ENCODE data around the gene PITPNM1.

The PITPNM1 gene

DNA sequence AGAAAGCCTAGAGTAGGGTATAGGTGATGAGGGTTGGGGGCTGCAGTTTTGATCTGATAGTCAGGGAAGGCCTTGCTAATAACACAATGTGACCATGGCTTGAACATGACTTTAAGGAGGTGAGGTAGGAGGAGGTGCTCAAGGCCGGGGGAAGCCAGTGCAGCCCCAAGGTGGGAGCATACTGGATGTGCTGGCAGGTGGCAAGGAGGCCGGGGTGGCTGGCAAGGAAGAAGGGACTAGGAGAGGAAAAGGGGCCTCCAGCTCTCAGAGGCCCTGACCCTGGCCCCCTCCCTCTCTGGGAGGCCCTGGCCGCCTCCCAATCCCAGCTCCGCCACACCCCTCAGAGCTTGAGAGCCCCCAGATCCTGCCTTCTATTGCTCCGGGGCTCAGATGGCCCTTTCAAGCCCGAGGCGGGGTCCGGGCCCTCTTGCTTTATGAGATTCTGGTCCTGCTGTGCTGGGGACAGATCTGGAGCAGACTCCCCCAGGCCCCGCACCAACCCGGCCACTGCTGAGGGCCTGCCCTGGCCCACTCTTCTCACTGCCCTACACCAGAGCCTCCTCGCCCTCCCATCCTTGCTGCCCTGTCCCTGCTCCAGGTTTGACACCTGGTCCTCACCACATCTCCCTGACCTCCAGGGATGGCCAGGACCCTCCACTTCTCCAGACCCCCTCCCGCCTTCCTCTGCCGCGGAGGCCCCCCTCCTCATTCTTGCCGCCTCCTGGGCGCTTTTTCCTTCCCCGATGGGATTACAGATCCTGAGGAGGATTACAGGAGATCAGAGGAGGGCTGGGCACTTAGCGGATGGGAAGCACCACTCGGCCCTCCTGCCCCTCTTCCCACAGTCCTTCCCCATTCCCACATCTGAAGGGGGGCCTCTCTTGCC lies 1.8 kb downstream of the PITPNM1 start:
- DNase-seq (ENCODE audit: low spot score), result no peak

DNA sequence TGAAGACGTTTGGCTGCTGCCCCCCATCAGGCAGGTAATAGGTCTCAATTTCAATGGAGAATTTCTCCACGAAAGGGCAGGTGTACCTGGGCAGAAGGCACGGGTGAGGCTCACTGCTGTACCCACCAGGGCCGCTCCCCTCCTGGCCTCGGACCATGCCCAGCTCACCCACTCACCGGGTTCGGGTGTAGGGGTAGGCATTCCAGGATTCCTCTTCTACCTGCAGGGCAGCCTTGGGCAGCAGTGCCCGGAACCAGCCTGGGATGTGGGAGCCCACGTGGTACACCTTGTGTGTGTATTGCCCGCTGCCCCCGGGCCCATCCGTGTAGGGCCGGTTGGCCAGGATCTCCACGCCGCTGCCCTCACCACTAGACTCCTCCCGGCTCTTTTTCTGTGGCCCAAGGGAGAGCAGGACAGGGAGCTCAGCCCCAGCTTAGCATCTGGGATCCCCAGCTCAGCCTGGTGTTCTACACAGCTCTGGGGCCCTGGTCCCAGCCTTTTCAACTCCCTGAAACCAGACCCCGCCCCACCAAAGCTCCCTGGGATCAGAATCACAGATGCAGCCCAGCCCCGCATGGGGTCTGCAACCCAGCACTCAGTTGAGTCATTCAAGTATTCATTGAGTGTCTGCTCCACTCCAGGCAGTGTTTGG lies 2.7 kb downstream of the PITPNM1 start:
- no peak for DNase-seq (ENCODE audit: low spot score)

DNA sequence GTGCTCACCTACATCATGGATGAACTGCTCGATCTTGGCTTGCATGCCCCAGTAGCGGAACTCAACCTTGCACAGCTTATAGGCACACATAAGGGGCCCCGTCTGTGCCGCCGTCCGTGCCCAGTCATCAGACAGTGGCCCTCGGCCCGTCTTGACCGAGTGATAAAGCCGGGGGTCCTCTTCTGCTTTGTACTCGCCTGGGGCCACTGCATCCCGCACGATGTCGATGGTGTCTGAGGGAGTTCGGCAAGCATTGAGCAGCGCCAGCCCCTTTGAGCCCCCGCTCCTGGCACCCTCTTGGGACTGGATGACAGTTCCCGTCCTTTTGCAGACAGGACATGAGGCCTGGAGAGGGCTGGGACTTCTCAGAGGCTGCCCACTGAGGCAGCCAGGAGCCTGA lies 3.3 kb downstream of the PITPNM1 start:
- no peak for DNase-seq (ENCODE audit: low spot score)

DNA sequence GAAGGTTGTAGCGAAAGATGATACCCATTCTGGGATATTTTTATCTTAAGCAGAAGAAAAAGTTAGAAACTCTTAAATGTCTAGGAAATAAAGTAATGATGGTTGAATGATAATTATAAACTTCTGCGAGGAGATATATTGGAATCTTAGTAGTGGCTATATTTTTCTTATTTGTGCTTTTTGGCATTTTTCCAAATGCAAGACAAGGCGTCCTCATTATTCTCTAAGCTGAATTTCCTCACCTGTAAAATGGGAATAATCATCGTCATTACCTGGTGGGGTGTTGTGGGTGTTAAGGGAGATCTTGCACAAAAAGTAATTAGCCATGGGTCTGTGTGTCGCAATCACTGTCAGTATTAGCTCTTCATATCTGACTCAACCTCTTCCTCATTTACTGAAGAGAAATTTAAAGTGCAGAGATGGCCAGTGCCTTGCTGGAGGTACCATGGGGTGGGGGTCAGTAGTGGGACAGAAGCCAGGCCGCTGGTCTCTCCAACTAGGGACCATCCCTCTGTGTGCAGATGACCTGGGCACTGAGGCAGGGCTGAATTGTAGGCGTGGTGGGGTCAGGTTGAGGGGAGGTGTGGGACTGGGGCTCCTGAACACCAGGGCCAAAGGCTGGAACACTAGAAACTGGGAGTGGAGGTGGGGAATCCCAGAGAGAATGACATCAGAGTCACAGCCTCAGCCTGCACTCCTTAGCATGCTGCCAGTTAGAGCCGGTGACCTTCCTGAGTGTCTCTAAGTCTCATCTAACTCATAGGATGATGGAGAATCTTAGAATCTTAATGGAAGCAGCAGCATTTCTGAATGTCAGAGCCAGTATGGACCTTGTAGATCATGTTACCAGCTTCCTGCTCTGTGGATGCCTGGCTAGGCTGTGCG lies 4.1 kb downstream of the PITPNM1 start:
- no peak for DNase-seq (ENCODE audit: low spot score)

DNA sequence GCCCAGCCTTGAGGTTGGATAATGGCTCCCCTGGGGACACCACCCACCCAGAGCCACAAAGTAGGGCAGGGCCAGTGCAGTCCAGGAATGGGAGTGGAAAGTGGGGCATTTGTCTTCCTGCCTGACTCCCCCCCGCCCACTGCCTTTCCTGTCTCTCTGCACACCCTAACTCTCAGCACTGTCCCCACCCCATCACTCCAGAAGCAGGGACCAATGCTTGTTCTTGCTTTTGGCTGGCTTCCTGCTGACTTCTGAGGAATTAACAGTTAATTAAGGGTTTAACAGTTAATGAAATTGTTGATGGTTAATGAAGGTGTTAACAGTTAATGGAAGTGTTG lies 4.7 kb downstream of the PITPNM1 start:
- DNase-seq (ENCODE audit: low spot score), result no peak

DNA sequence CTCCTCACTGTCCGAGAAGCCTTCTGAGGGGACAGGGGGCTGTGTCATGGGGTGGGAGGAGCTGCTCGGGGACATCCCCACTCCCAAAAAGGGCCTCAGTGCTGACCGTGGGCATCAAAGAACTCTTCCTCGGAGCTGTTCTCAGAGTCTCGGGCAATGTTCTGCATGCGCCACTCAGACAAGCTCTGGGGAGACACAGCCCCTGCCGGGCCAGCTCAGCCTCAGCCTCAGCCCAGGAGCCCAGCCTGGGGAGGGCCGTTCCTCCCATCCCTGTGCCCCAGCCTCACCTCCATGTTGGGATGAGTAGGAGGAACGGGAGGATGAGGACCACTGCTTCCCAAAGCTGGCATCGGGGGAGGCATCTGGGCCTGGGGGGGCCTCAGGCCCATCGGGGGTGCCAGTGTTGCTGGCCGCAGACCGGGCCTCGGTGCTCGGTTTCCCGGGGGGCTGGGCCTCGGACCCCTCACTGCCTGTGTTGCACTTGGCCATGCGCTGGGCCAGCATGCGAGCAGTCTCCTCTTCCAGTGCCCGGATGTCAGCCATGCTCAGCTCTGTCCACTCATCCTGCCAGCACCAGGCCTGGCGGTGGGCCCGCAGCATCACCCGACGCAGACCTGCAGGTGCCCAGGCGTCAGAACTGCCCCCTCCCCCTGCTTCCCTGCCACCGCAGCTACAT lies 5.2 kb downstream of the PITPNM1 start:
- no peak for DNase-seq (ENCODE audit: low spot score)

DNA sequence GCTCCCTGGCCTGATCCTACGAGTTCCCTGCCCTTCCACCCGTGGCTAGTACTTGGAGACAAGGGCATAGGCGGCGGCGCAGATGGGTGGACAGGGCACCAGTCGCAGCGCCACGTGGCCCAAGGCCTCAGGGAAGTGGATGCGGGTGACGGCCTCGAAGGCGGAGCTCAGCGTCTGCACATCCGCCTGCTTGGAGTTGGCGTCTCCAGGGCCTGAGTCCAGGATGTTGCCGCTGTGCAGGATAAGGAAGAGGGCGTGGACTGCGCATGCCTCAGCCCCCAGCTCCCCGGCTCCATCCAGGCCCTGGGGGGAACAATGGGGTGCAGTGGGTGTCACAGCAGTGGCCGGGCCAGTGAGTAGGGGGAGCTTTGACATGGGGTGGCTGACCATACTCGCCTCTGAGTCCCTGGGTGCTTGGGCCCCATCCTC lies 6.6 kb downstream of the PITPNM1 start:
- no peak for DNase-seq (ENCODE audit: low spot score)

DNA sequence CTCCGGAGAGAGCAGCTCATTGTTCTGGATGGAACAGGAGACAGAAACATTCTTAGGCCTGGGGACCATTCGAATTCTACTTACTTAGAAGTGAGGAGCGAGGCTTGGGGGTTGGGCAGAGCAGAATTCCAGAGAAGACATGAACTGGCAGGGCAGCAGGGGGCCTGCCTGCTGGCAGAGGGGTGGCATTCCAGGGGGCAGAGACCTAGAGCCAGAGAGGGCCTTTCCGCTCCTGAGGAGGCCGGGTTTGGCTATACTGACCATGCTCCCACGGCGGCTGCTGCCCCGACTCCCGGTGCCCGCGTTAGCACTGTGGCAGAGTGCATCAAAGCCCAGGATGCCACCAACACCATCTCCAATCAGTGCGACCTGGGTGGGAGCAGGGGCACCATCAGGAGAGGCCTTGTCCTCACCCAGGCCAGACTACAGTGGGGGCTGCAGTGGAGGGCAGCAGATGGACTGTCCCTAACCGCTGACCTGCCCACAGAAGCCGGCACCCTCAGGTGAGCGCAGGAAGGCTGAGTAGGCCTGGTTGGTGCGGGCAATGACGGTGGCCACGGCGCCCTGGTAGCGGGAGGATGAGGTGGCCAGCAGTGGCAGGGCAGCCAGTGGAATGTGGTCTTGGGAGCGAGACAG lies 7.4 kb downstream of the PITPNM1 start:
- no peak for DNase-seq (ENCODE audit: low spot score)

DNA sequence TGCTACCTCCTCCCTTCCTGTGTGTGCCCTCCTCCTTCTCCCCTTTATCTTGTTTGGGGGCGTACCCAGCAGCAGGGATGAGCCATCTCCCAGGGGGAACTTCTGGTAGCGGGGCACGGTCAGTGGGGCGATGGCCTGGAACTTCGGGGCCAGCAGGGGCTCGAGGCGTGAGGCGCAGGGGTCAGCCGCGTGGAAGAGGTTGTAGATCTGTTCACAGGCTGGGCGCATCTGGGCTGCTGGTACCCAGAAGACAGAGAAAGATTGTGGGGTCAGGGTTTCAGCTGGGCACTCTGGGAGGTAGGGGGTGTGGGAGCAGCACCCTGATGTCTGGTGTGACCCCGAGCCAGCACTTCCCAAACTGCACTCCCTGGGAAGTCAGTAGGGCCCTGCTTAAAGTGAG lies 9.1 kb downstream of the PITPNM1 start:
- no peak for DNase-seq (ENCODE audit: low spot score)

DNA sequence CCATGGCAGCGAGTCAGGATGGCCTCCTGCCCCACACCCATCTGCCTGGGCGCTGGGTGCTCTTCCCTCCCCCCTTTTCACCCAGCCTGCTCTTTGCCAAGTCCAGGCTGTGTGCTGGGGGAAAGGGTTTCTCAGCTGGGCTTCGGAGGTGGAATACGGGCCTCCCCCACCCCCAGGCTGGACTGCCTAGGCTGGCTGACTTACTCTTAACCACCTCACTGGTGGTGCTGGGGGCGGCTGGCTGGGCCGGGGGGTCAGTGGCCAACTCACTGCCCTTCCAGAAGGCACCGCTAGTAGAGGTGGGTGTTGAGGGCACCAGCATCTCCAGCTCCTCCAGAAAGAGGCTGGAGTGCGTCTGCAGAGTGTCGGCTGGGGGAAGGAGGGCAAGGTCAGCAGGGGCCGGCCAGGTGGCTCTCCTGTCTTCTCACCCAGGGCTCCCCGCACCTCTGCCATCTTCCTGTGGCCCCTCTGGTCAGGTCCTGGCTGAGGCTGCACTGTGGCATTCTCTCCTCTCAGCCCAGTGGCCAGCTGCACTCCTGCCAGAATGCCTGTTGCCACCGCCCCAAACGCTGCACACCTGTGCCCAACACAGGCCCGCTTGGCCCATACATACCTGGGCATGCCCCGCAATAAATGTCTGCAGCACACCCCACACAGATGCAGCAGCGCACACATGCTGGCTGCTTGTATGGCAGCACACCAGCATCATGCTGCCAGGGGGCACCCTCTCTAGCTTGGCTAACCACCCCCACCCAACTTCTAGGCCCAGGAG lies 9.7 kb downstream of the PITPNM1 start:
- no peak for DNase-seq (ENCODE audit: low spot score)

DNA sequence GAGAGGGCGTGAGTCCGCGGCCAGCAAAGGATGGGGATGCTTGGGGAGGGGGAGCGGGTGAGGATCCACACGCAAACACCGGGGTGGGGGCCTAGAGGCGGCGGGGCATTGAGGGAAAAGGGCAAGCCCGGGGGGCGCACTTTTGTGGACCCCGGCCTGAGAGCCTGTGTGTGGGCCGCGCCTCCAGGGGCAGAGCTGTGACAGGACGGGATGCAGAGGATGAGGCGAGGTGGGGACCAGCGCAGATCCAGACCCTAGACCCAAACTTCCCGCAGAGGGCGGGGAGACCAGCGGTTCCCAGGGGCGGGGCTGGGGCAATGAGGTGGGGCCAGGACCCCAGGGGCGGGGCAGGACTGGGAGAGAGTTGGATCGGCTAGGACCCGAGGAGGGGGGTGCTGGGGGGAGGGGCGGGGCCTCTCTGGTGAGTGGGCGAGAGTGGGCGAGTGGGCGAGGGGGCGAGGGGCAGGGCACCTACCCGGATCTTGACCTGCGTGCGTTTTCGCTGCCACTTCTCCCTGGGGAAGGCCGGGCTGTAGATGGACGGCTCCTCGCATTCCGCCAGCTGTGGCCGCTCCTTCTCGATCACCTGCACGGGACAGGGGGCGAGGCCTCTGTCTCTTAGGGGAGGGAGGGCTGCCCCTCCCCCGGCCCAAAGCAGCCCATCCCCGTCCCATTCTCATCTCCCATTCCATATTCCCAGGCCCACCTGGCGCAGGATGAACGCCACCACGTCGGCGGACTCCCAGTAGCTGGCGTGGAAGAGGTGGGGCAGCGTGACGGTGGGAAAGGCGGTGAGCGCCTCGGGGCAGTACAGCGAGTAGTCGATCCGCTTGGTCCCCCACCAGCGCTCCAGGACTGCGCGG lies 10.6 kb downstream of the PITPNM1 start:
- DNase-seq (ENCODE audit: low spot score), result no peak

DNA sequence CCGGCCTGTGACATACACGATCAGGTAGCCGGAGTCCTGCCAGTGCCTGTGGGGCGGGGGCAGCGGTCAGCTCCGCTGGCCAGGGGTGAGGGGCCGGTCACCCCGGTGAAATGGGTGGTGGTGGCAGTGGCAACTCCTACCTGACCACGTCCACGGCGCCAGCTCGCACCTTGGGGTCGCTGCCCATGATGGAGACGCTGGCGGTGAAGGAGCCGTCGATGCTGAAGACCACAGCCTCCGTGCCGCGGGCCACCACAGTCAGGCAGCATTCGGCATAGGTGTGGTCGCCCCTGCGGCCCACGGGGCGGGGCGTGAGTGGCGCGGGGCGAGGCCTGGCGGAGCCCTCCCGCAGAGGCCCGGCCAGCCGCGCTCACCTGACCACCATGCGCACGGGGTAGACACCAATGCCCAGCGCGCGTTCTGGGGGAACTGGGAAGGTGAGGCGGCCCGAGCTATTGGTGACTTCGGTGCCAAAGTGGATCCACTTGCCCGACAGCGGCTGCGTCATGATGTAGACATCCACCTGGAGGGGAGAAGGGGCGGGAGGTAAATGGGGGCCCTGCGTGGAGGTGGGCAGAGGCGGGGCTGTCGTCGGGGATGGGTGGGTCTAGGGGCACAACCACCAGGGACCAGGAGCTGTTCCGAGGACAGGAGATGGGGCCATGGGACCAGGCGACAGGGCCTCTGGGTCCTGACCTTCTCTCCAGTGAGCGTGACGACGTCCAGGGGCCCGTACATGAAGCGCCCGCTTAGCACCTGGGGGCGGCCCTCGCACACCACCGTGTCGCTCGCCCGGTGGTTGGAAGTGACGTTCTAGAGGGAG lies 11.4 kb downstream of the PITPNM1 start:
- no peak for DNase-seq (ENCODE audit: low spot score)

DNA sequence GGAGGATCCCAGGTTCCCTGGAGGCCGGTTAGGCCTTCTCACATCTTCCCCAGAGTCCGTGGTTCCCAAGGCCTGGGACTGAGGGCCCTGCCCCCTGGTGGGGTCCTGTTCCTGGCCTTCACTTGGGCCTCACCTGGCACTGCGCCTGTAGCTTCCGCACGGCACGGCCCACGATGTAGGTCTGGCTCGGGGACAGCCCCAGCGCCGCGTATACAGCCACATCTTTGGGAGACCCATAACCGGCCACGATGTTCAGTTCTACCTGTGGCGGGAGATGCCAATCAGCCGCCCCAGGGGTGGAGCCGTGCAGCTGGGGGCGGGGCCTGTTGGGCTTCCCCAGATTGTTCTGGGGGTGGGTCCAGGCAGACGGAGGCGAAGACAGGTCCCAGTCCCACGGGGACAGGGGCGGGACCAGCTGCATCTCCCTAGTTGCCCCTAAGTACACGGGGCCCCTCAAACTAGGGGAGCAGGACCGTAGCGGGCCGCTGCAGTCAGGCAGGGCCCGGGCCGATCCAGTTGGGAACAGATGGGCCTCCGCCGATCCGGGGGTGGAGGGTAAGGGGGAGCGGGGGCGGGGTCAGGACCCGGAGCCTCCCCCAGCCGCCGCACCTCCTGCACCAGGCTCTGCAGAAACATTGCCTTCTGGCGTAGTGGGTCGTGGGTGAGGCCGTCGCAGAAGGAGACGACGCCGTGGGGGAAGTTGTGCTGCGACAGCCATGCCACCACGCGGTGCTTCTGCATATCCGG lies 12.2 kb downstream of the PITPNM1 start:
- no peak for DNase-seq (ENCODE audit: low spot score)

DNA sequence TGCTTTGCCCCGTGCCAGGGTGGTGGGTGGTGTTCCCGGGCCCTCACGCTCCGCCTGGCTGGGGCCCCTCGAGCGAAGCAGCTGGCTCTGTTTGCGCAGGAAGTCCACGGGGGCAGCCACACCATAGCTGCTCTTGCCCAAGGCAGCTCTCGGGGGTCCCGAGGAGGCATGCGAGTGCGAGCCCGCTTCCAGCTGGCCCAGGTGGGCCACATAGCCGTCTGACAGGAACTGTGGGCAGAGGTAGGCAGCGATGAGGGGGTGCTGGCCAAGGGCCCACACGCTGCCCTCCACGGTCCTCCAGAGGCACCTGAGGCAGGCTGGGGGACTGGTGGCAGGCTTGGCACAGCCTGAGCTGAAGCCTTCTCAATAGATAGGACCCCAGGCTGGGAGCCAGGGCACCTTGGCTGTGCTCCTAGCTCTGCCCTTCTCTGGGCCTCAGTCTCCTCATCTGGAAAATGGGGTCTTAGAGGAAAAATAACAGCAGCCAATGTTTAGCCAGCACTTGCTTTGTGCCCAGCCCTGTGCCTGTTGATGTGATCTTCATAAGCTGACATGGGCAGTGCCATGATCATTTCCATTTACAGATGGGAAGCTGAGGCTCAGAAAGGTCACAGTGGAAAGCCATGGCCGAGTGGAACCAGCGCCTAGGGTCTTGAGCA lies 13.0 kb downstream of the PITPNM1 start:
- no peak for DNase-seq (ENCODE audit: low spot score)

DNA sequence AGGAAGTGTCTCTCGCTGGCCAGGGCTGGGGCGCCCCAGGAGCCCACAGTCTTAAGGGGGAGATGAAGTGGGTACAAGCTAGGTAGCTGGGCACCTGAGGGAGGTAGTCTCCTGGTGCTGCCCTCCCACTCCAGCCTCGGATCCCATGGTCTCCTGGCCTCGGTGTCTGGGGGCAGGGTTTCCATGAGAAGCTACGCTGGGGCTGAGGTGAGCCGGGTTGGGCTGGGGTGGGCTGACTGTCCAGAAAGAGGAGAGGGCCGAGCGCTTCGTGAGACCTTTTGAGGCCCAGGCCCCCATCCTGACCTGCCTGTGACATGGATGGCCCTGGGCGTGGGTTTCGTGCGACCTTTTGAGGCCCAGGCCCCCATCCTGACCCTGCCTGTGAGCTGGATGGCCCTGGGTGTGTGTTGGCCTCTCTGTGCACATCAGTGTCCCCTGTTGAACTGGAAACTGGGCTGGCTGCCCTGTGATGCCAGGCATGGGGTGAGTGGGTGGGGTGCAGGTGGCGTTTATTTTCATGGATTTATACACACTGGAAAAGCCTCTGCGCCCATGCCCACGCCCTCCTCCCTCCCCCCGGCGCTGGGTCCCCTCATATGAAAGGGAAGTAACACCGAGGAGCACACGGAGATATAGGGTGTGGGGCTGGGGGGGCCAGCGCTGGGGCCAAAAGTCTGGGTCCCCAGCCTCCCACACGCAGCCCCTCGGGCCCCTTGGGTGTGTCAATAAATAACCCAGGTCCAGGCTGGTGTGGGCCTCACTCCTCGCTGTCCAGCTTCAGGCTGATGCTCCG lies 13.7 kb downstream of the PITPNM1 start:
- DNase-seq (ENCODE audit: low spot score), result no peak

DNA sequence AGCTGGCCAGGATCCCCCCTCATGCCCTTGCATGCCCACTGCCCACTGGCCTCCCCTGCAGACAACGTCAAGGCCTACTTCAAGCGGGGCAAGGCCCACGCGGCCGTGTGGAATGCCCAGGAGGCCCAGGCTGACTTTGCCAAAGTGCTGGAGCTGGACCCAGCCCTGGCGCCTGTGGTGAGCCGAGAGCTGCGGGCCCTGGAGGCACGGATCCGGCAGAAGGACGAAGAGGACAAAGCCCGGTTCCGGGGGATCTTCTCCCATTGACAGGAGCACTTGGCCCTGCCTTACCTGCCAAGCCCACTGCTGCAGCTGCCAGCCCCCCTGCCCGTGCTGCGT lies 14.5 kb downstream of the PITPNM1 start:
- no peak for DNase-seq (ENCODE audit: low spot score)

All from activated CD4-positive, alpha-beta T cell treated with anti-CD3 and anti-CD28 coated beads, Interleukin-2, Interleukin-4, amounts not matched to agents 100 ng/mL and 50 ng/mL, durations not matched to agents 16 hours and 8 hours (primary cell).